Prostate gland (tissue), 2 donors: Measurements from ENCODE around the gene VAC14.

Source experiments
- CTCF ChIP-seq, 4 experiments: fragments of 200-600 bp in 2 of 4; fragments of 450-650 bp in 2 of 4; sonication (generic) in 2 of 4; IDR thresholded peaks; 1 replicate in 3 of 4; 2 replicates in 1 of 4; pipeline ENCODE4 v1.5.1; 2016 to 2019; ENCODE audit warnings: antibody characterized with exemption in 4 of 4, mild to moderate bottlenecking in 2 of 4, moderate library complexity in 2 of 4
- POLR2A ChIP-seq: fragments of 450-650 bp; IDR thresholded peaks from one replicate; pipeline ENCODE4 v1.6.1; 2016; ENCODE audit warnings: antibody characterized with exemption, mild to moderate bottlenecking
- POLR2AphosphoS5 ChIP-seq: sonication (generic); formaldehyde crosslinking; IDR thresholded peaks from one replicate; pipeline ENCODE4 v1.6.1; 2017; ENCODE audit warnings: antibody characterized with exemption

DNA sequence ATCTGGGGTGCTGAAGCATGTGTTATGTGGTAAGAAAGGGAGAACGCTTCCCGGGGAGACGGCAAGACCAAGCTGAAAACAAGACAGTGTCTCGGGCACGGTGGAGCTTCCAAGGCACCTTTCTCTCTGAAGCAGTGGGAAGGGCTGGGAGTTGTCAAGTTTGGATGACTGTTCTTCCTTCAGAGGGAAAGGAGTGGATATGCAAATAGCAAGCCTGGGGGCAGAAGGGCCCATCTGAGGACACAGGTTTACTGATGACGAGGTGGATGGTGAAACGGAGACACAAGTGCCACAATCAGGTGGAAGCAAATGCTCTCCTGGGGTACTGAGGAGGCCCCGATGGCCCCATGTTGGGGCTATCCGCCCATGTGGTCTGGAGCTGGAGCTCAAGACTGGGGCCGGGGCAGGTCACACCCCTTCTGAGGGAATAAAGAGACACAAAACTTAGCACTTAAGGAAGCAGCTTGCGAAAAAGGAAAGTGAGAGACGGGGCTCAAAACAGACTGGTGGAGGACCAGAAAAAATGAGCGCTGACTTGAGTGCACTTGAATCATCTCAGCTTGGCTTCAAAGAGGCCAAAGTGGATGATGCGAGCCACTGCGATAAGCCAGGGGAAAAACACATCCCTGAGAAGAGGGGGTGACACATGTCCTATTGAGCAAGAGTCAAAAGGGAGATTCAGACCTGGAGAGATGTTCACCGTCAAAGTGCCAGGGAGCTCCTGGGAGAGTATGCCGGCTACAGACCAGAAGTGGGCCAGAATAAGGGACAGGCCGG, 80.3 kb downstream of the VAC14 start:
- no peak for TF ChIP-seq CTCF (IDR thresholded peaks at IDR 0.05)
- no peak for TF ChIP-seq POLR2A
- no peak for TF ChIP-seq POLR2AphosphoS5
